ENCODE measurements around the gene EGFR.

GRCh38 chr7:55016746-55017090 is 2.1 kb upstream of the EGFR start:
- TF ChIP-seq TCF4 (CRISPR knock-in tag; IDR thresholded peaks at IDR 0.05; ENCODE audit: borderline replicate concordance) = no peak
- TF ChIP-seq PATZ1 (CRISPR knock-in tag; IDR thresholded peaks at IDR 0.05; ENCODE audit: borderline replicate concordance) = no peak
- TF ChIP-seq ESRRG (CRISPR knock-in tag; IDR thresholded peaks at IDR 0.05) = no peak
- TF ChIP-seq ZFP3 (CRISPR knock-in tag; IDR thresholded peaks at IDR 0.05) = no peak
- no peak for TF ChIP-seq PPARA (CRISPR knock-in tag; IDR thresholded peaks at IDR 0.05; ENCODE audit: borderline replicate concordance)
- no peak for TF ChIP-seq TSHZ2 (CRISPR knock-in tag; IDR thresholded peaks at IDR 0.05)
- TF ChIP-seq ISL1 (CRISPR knock-in tag; IDR thresholded peaks at IDR 0.05) = no peak
- no peak for TF ChIP-seq CREB5 (CRISPR knock-in tag; IDR thresholded peaks at IDR 0.05; ENCODE audit: low read depth)
- no peak for TF ChIP-seq ARNTL (CRISPR knock-in tag; IDR thresholded peaks at IDR 0.05; ENCODE audit: borderline replicate concordance, low read depth)
- TF ChIP-seq ZFP30 (CRISPR knock-in tag; IDR thresholded peaks at IDR 0.05) = no peak
- no peak for TF ChIP-seq POU6F1 (CRISPR knock-in tag; IDR thresholded peaks at IDR 0.05; ENCODE audit: borderline replicate concordance, low read depth)
- no peak for TF ChIP-seq ZNF565 (CRISPR knock-in tag; conservative IDR thresholded peaks at IDR 0.05; ENCODE audit: low read depth)
- no peak for TF ChIP-seq RARB (CRISPR knock-in tag; IDR thresholded peaks at IDR 0.05)

Data from SK-N-SH treated with all-trans-retinoic acid at 6 μM for 48 hours (cell line).